ENCODE results near the gene JADE2.
A peak's percentile ranks its signal among the peaks of the same experiment; 100 is the strongest.

Gene JADE2

DNA sequence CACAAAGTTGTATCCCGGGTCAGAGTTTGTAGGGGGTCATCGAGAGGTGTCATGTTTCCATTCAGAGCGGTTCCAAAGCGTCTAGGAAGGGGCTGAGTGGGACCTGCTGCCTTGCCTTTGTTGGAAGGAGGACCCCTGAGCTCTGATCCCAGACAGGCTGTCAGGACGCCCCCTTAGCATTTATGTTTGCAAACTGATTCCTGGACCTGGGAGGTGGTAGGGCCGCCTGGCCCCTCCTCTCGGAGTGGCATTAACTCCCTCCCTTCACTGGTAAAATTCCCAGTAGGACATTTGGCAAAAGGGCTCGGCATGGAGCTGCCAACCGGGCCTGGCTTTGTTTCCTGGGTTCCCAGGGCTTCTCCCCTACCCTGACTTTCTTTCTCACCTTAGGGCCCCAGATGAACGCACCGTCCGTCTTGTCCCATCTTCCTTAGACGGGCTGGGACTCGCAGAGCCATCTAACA lies 2.5 kb downstream of the JADE2 start:
- TF ChIP-seq ZFX (IDR thresholded peaks at IDR 0.05) (no peak), CTCF (conservative IDR thresholded peaks at IDR 0.05) (no peak)
- peak overlapping the region; percentile 91 for H3K27ac ChIP-seq

GRCh38 chr5:134528556-134528955 lies 3.1 kb downstream of the JADE2 start:
- H3K27ac ChIP-seq, result no peak overlapping the region; the same call in 1 of the 2 replicates
- TF ChIP-seq ZFX (IDR thresholded peaks at IDR 0.05), result no peak
- no peak for TF ChIP-seq CTCF (conservative IDR thresholded peaks at IDR 0.05)

DNA sequence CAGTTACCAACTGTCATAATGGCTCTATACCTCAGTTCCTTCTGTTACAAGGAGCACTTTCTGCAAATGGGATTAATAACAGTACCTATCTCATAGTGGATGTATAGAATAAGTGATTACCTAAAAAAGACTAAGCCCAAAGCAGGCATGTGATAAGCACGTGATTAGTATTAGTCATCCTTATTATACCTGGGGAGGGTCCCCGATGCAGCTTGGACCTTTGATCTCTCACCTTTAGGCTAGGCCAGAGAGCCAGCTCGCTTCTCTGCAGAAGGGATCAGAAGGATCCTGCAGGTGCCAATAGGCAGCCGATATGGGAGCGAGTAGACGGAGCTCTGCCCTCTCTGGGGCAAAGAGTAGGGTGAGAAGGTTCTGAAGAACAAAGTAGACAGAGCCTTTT lies 4.0 kb downstream of the JADE2 start:
- TF ChIP-seq CTCF (conservative IDR thresholded peaks at IDR 0.05) (no peak), ZFX (IDR thresholded peaks at IDR 0.05) (no peak)
- no peak overlapping the region for H3K27ac ChIP-seq

GRCh38 chr5:134530301-134531077 lies 5.0 kb downstream of the JADE2 start:
- TF ChIP-seq ZFX (IDR thresholded peaks at IDR 0.05) (no peak), CTCF (conservative IDR thresholded peaks at IDR 0.05) (no peak)
- H3K27ac ChIP-seq, result no peak overlapping the region

DNA sequence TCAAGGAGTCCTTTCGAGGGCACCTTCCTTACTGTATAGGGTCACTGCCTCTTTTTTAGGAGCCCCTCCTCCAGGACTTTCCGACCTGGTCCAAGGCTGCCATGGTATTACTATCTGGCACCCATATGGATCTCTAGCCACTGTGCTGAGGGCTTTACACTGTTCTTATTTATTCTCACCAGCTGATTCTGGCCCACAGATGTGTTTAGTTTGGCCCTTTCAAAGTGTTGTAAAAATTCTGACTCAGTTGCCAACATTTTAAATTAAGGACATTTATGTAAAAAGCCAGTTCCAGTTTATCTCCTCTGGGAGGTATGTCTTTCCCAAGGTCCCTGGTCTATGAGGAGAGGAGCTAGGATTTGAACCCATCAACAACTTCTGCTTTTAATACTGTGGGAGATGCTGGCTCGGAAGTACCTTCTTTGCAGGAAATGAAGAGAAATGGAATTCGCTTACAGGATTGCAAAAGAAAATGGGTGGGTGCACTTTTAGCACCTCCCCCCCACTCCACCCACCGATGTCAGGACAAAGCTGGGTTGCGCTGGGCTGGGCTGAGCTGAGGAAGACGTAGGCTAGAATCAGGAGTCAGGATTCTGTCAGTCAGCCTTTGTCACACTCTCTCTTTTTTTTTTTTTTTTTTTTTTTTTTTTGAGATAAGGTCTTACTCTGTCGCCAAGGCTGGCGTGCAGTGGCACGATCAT lies 7.8 kb downstream of the JADE2 start:
- no peak overlapping the region for H3K27ac ChIP-seq
- TF ChIP-seq ZFX (IDR thresholded peaks at IDR 0.05), result no peak
- no peak for TF ChIP-seq CTCF (conservative IDR thresholded peaks at IDR 0.05)

DNA sequence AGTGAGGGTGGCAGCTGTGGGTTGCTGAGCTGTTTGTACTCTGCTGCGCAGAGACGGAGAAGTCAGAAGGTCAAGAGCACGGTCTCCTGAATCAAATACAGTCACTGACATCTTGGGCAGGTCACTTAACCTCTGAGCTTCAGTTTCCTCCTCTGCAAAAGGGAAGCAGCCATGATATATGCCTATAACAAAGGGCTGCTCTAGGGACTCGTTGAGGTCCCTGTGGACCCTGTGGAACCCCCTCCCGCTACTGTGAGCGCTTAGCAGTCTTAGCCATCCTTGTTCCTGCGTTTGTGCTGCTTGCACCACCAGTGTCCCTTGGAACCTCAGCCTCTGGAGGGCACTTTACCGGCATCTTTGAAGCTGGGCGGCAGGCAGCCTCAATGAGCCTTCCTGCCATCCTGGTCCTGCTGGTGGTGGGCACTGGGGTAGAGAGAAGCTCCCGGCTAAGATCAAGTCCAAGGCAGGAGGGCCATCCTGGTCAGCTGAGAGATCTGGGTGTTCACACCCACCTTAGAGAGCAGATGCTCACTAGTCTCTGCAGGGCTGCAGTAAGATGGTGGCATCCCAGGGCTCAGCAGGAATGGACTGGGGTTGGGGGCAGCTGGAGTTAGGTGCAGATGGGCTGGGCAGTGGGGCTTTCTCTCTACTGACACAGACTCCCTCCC lies 8.7 kb downstream of the JADE2 start:
- TF ChIP-seq CTCF (conservative IDR thresholded peaks at IDR 0.05) (no peak), ZFX (IDR thresholded peaks at IDR 0.05) (no peak)
- H3K27ac ChIP-seq, result no peak overlapping the region

GRCh38 chr5:134534726-134535110 lies 9.2 kb downstream of the JADE2 start:
- H3K27ac ChIP-seq, result no peak overlapping the region
- no peak for TF ChIP-seq CTCF (conservative IDR thresholded peaks at IDR 0.05)
- TF ChIP-seq ZFX (IDR thresholded peaks at IDR 0.05), result no peak

Measured in C4-2B (cell line).